GM10266 (cell line): ENCODE results near the gene BICDL2.

ENCODE experiments used
- DNase-seq: peaks from one replicate; pipeline ENCODE4 v3.0.0; 2012; ENCODE audit errors: extremely low spot score
- CTCF ChIP-seq: IDR thresholded peaks from 2 replicates; pipeline ENCODE4 v1.5.1; 2012; ENCODE audit warnings: mild to moderate bottlenecking, low read depth; ENCODE audit not compliant: control insufficient read depth, insufficient read depth; ENCODE audit errors: missing control alignments

The BICDL2 gene

GRCh38 chr16:3013491-3013951, 23.2 kb downstream of the BICDL2 start:
- DNase-seq, result no peak
- no peak for TF ChIP-seq CTCF

DNA sequence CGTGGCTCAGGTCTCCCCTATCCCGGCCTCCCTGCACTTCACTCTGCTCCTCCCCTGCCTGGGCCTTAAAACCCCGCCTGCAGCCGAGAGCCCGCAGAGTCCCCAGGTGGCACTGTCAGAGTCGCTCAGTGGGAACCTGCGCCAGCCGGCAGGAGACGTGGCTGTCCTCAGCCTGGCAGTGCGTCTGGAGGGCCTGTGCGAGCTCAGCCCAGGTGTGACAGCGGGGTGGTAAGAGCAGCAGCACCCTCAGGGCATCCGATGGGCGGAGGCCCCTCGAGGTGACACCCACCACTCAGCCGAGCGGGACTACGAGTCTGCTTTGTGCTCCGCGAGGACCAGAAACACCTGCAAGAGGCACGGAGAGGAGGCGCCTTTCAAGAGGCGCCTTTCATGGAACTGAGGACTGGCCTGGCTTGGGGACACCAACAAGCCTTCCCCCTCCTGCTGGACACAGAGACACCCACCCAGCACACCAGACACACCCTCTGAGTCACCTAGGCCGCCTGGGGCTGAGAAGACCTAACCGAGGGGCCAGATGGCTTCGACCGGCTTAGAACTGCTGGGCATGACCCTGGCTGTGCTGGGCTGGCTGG, 23.8 kb downstream of the BICDL2 start, which contains the start of gene CLDN9:
TSS of gene CLDN9 (plus strand) at position 96 of the 593 bp plus-strand sequence. CDS start at position 536, 440 bp downstream.
- no peak for DNase-seq
- no peak for TF ChIP-seq CTCF

DNA sequence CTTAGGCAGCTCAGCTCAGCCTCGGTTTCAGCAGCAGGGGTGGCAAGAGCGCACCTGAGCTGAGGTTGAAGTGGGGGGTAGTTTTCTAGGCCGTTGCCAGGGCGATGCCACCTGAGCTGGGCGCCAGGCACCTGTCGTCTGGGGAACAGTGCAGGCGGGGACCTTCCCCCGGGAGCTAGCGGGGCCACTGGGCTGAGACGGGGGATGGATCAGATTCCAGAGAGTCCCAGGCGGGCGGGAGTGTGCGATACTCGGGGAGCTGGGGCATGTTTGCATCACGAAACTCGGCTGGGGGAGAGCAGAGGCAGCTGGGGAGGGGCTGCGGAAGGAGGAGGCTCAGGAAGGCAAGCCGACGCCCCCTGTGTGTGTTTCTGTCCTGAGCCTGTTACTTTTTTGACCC, 24.5 kb downstream of the BICDL2 start:
- no peak for DNase-seq
- no peak for TF ChIP-seq CTCF

GRCh38 chr16:3010510-3010909, 26.2 kb downstream of the BICDL2 start:
- DNase-seq, result no peak
- no peak for TF ChIP-seq CTCF

GRCh38 chr16:3009568-3010390, 27.0 kb downstream of the BICDL2 start:
- no peak for TF ChIP-seq CTCF

DNA sequence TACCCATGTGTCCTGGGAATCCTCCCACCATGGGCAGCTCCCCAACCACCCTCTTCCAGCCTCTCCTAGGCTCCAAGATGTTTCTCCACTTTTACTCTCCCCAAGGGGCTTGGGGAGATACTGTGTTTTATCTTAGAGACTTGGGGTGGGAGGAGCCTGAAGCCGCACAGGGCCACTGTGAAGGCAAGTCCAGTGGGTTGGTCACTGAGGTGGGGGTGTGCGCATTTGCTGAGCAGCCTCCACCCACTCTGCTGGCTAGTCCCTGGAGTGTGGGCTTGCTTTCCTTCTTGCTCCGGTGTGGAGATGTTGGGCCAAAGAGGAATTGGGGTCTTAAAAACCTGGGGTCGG, 28.1 kb downstream of the BICDL2 start:
- TF ChIP-seq CTCF, result no peak
- no peak for DNase-seq

More at GRCh38 chr16:3009568-3010390, 27.0 kb downstream of the BICDL2 start:
- DNase-seq, result no peak
